Epithelial cell of esophagus (primary cell): Measurements from ENCODE around the gene INHBE.
A peak's percentile ranks its signal among the peaks of the same experiment; 100 is the strongest.

Source experiments
- DNase-seq: peaks from one replicate; pipeline ENCODE4 v3.0.0; 2010; ENCODE audit warnings: low read depth
- H3K4me3 ChIP-seq: 2 replicates; pipeline ENCODE4 v1.5.1; 2011; ENCODE audit warnings: mild to moderate bottlenecking, low read length, control low read depth
- TF ChIP-seq, protein P1 (sequence below): IDR thresholded peaks from 2 replicates; pipeline ENCODE4 v1.5.1; 2011; ENCODE audit warnings: low read depth, mild to moderate bottlenecking, low read length, control low read depth, inconsistent platforms; ENCODE audit not compliant: insufficient read depth; ENCODE audit errors: missing control alignments

Gene INHBE

DNA sequence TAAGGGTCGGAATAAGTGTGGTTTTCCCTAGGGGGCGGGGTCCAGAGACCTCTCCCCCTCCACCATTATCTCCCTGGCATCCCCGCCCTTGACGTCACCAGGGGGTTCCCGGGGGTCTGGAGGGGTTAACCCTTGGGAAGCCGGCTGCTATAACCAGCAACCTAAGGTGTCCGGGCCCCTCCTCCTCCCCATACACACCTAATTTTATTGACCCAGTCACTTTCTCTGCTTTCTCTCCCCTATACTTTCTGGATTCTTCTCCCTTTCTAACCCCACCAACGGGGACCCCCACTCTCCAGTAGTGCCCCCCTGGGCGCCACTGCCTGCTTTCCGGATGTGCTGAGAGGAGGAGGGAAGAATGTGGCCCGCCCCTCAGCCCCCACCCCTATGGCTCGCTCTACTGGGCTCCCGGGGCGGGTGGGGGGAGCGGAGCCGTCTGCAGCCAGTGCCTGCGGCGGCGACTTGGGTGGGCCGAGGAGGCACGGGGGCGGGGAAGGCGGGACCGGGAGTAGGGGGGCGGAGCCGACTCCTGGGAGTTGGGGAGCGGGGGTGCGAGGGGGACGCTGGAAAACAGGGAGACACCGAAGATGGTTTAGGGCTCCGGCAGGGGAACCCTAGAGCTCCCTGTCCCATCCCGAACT lies 6.3 kb downstream of the INHBE start:
- H3K4me3 ChIP-seq: peak overlapping the region; percentile 55
- peak; percentile 51 for DNase-seq

DNA sequence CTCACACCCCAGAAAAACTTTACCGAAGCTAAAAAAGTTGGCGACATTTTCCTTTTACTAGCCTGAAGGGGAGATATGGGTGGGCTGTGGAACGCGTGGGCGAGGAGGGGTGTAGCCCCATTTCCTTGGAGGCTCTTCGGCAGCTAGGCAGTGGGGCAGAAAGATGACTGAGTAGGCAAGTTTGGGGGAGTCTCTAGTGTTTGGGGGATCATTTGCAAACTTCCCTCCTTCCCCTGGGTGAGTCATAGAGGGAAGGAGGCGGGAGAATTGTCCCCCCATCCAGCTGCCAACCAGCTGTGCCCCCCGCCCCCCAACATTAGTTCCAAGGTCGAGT lies 6.8 kb downstream of the INHBE start:
- peak overlapping the region; percentile 55 for H3K4me3 ChIP-seq
- TF ChIP-seq, protein P1, sequence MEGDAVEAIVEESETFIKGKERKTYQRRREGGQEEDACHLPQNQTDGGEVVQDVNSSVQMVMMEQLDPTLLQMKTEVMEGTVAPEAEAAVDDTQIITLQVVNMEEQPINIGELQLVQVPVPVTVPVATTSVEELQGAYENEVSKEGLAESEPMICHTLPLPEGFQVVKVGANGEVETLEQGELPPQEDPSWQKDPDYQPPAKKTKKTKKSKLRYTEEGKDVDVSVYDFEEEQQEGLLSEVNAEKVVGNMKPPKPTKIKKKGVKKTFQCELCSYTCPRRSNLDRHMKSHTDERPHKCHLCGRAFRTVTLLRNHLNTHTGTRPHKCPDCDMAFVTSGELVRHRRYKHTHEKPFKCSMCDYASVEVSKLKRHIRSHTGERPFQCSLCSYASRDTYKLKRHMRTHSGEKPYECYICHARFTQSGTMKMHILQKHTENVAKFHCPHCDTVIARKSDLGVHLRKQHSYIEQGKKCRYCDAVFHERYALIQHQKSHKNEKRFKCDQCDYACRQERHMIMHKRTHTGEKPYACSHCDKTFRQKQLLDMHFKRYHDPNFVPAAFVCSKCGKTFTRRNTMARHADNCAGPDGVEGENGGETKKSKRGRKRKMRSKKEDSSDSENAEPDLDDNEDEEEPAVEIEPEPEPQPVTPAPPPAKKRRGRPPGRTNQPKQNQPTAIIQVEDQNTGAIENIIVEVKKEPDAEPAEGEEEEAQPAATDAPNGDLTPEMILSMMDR: no peak
- peak; percentile 26 for DNase-seq

More for the DNA sequence above, 6.3 kb downstream of the INHBE start:
- TF ChIP-seq, protein P1: no peak

DNA sequence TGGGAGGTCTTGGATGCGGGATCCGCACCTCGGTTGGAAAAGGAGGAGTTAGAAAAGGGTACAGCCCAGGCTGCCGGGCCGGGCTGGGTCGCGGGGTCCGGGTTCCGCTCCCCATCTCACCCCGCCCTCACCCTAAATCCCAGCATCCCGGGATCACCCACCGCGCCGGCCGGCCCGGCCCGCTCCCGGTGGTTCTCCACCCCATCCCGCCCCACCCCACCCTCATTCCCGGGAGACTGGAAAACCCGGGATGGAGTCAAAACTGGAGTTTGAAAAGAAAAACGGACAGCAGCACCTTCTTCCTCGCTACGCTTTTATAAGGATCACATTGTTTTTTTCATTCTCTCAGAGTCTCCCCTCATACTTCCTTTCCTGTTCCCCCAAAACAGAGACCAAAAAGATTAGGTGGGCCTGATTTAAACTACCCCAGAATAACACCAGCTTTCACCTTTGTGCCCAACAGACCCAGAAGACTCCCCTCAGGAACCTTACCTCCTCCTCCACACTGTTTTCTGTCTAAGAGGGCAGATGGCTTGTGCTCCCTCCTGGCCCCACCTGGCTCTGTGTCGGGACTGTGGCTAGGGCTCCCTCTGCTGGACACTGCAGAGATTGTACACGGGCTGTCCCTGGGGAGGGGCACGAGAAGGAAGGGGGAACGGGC lies 7.3 kb downstream of the INHBE start:
- TF ChIP-seq, protein P1: peak; percentile 96
- peak; percentile 89 for DNase-seq
- H3K4me3 ChIP-seq: peak overlapping the region; percentile 55

DNA sequence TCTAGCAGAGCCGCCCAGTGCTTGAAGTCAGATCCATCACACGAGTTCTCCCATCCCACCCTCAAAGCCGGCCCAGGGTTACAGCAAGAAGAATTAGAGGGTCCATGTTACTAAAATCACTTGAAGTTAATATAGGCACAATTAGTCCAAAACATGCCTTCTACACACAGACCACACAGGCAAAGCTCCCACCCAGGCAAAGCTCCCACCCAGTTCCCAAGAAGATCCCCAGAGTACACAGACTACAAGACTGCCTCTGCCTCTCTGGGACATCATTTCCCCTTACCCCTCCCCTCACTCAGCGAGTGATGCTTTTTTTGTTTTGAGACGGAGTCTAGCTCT lies 7.8 kb downstream of the INHBE start:
- no peak overlapping the region for H3K4me3 ChIP-seq
- no peak for DNase-seq
- TF ChIP-seq, protein P1: no peak

DNA sequence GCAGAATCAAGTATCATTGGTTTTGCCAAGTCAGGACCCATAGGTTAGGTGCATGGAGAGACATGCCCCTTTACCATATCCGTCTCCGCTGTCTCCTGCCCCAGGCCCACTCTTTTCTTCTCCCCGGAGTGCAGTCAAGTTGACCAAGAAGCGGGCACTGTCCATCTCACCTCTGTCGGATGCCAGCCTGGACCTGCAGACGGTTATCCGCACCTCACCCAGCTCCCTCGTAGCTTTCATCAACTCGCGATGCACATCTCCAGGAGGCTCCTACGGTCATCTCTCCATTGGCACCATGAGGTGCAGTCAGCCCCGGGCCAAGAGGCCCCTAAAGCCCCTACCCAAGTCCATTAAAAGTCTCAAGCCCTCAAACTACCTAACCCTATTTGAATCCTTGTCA lies 9.5 kb downstream of the INHBE start:
- TF ChIP-seq, protein P1: no peak
- no peak for DNase-seq

DNA sequence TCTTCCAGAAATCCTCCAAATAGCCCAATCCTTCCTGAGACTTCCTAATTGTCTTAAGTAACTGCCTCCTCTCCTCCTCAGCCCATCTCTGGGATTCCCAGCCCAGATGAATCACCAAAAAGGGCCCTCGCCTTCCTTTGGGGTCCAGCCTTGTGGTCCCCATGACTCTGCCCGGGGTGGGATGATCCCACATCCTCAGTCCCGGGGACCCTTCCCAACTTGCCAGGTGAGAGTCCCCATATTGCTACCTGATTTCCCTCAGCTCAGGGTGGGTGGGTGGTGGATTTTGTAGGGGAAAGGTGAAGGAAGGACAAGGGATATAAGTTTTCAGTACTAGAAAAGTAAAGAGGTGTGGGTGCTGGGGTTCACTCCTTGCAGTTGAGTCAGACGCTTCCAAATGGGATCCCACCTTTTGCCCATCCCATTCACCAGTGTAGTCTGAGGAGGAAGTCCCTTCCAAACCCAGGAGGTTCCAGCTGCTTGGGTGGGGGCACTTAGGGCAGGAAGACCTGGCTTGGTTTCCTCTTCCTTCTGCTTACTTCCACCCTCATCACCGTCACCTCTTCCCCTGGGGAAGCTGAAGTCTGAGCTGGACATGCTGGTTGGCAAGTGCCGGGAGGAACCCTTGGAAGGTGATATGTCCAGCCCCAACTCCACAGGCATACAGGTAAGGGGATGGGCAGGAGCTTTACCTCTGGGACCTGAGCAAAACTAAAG lies 10.1 kb downstream of the INHBE start:
- no peak overlapping the region for H3K4me3 ChIP-seq
- no peak for DNase-seq
- TF ChIP-seq, protein P1: no peak

More for the DNA sequence above, 9.5 kb downstream of the INHBE start:
- no peak overlapping the region for H3K4me3 ChIP-seq
